Heart right ventricle (tissue), 16 donors: Measurements from ENCODE around the gene ABCA12. TPM values are rescaled to one million over a fixed set of nuclear protein-coding genes. Genes with fewer than 3 reads are reported as not detected.

Source experiments
- ATAC-seq, 8 donors: fragments of 200-7000 bp; cut with Tn5 transposase; one replicate each; pipeline ENCODE4 v1.9.1; 2020; ENCODE audit warnings: mild to moderate bottlenecking in 8 of 8, moderate library complexity in 8 of 8, moderate number of reproducible peaks in 1 of 8
- DNase-seq, 2 donors: peaks; one replicate each; pipeline ENCODE4 v3.0.0-alpha.2; 2020
- H3K27ac ChIP-seq, 10 donors: fragments of 200-600 bp; sonication (generic) in 2 of 10; one replicate each; pipeline versions ENCODE4 v1.5.0 to v1.8.0; 2020 to 2022; ENCODE audit warnings: mild to moderate bottlenecking in 3 of 10
- H3K27me3 ChIP-seq, 7 donors: fragments of 200-600 bp; one replicate each; pipeline ENCODE4 v1.8.0; 2021 to 2022; ENCODE audit warnings: mild to moderate bottlenecking in 2 of 7
- H3K36me3 ChIP-seq, 9 donors: fragments of 200-600 bp; sonication (generic) in 1 of 9; one replicate each; pipeline versions ENCODE4 v1.5.0 to v1.8.0; 2020 to 2022; ENCODE audit warnings: mild to moderate bottlenecking in 2 of 9
- H3K4me1 ChIP-seq, 9 donors: fragments of 200-600 bp; sonication (generic) in 1 of 9; one replicate each; pipeline versions ENCODE4 v1.5.0 to v1.8.0; 2020 to 2022; ENCODE audit warnings: mild to moderate bottlenecking in 4 of 9
- H3K4me3 ChIP-seq, 10 donors: fragments of 200-600 bp; sonication (generic) in 2 of 10; one replicate each; pipeline versions ENCODE4 v1.5.0 to v1.8.0; 2020 to 2022; ENCODE audit warnings: mild to moderate bottlenecking in 7 of 10, moderate library complexity in 2 of 10
- H3K9me3 ChIP-seq, 11 donors: fragments of 200-600 bp in 10 of 11; sonication (generic) in 2 of 11; one replicate each; pipeline versions ENCODE4 v1.5.0 to v1.8.0; 2013 to 2022; ENCODE audit warnings: mild to moderate bottlenecking in 2 of 11, control low read depth in 1 of 11, moderate library complexity in 1 of 11
- CTCF ChIP-seq, 9 donors: fragments of 200-600 bp; sonication (generic) in 2 of 9; IDR thresholded peaks; one replicate each; pipeline versions ENCODE4 v1.5.0 to v1.8.0; 2021 to 2022; ENCODE audit warnings: antibody characterized with exemption in 9 of 9, mild to moderate bottlenecking in 5 of 9, moderate library complexity in 1 of 9
- WGBS, 2 donors: extraction: QIAGEN DNeasy Blood & Tissue Kit; methylation state at CpG; one replicate each; pipeline ENCODE4 v1.1.7; 2013; ENCODE audit warnings: inconsistent platforms in 1 of 2; 5-methylcytosine and 5-hydroxymethylcytosine counted together
- intact Hi-C, 10 donors: fragments of 100-400 bp; cut with DNase I; formaldehyde crosslinking; loops; one replicate each; pipeline versions ENCODE4 v1.11.1 to v1.14.2; 2022
- polyA plus RNA-seq, 2 donors: library from polyadenylated mRNA; stranded (reverse); fragments of 200-250 nt; gene quantifications; one replicate each; pipeline ENCODE4 v1.2.3, GENCODE V29; 2013
- total RNA-seq, 10 donors: library from RNA; stranded (reverse); fragmentation: NEBNext Ultra II Directional in 3 of 10; extraction: Animal tissue kit (Norgen Biotek cat#: 25700) in 3 of 10; gene quantifications; one replicate each; pipeline versions ENCODE4 v1.2.1 to v1.2.4, GENCODE V29; 2021 to 2023
- donor health status: Arrhythmogenic right ventricular cardiomyopathy.
- donor health status: ischemic (EF 13 %, LVEDD 7.1; RV severe dilation, severe dysfunction).
- donor health status: healthy with polysubstance abuse.
- donor health status: DM: no; HTN: yes; CAD: no.
- donor health status: DM: no; HTN: no; CAD: no.
- donor health status: ischemic (EF 25% LVEDD 6.9; RV normal size, moderate dysfunction).
- donor health status: ischemic (EF 25% LVEDD 5.7; RV mildly dilated, moderate dysfunction).
- donor health status: healthy.
- donor health status: DM: yes; HTN: yes; CAD: no.
- donor health status: Ischemic cardiomyopathy.
- donor health status: ischemic (EF 35%, LVEDD 5.7; RV mildly dilated, moderate dysfunction).
- donor health status: nonischemic (EF 11% LVEDD 7.7; RV severe dilation, severe dysfunction).
- donor health status: DM: yes; HTN: yes; CAD: no.
- donor health status: PGD.
- donor health status: ischemic (EF 29% LVEDD 5.4; RV normal size, mild dysfunction).
- donor health status: nonischemic (EF 23%, LVEDD 6.1; RV moderate dilation, normal function).

ABCA12 gene
- total and polyA plus RNA-seq, 12 donors: 0.02 TPM; not detected in 11

DNA sequence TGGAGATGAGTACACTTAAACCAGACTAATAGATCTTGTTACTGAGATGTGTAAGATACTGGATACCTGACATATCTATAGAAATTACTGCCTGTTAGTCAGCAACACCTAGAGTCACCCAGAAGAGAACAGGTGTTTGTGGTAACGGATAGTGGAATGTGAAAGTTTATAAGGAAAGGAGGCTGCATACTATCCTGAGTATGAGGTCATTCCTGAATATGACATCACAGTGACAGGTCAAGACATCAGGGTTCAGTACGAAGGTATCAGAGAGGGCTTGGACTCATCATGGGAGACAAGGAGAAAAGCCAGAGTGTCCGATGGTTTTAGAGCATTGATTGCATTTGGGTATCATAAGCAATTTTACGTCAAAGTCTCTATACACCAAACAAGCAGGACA is 55.3 kb downstream of the ABCA12 start:
- no peaks in the 10 kb centered on the region for H3K27me3 ChIP-seq
- no peak for TF ChIP-seq CTCF (IDR thresholded peaks at IDR 0.05)
- ATAC-seq (no peak), DNase-seq (no peak)
- H3K9me3 ChIP-seq: no peaks in the 10 kb centered on the region
- H3K36me3 ChIP-seq: no peaks in the 10 kb centered on the region
- intact Hi-C loops: no loop called here
- no peak overlapping the region for H3K4me3 ChIP-seq
- H3K27ac ChIP-seq: no peak overlapping the region
- 82 to 91% methylated on average over 4 of the region's 4 CpGs for WGBS, 2 donors
- H3K4me1 ChIP-seq: no peaks in the 10 kb centered on the region

DNA sequence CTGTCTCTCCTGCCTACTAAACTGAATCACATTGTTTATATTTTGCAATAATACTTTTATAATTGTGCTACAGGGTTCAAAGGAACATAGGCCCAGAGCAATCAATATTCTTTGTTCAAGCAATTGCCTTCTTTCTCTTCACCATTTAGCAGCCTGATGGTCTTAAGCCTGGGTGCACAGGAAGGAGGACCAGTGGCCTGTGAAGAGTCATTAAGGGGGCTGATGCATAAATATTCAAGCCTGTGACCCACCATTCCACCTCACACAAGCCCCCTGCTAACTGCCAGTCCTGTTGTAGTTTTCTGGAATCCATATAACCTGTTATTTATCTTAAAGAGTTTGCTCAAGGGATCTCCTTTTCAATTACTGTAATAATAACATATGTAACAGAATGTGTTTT is 56.0 kb downstream of the ABCA12 start:
- H3K9me3 ChIP-seq: no peaks in the 10 kb centered on the region
- H3K27me3 ChIP-seq: no peaks in the 10 kb centered on the region
- no peak for ATAC-seq
- no peak overlapping the region for H3K4me3 ChIP-seq
- no peak for DNase-seq
- no peaks in the 10 kb centered on the region for H3K36me3 ChIP-seq
- H3K27ac ChIP-seq: no peak overlapping the region
- no peak for TF ChIP-seq CTCF (IDR thresholded peaks at IDR 0.05)
- H3K4me1 ChIP-seq: no peaks in the 10 kb centered on the region
- intact Hi-C loops: no loop called here

DNA sequence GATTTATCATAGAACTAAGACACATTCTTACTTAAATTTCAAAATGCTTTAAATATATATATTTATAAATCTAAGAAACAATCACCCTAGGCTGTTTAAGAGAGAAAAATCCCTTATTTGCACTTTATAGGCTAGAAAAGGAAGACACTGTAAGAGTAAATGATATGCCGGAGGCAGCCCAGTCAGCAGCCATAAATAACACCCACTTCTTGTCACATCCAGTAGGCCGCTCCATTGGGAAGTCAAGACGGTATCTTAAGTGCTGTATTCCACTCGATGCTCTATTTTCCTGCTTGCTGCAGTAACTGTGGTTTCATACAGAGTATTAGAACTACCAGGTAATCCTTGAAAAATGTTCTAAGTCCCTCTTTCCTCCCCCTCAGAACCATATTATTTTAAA is 57.9 kb downstream of the ABCA12 start:
- ATAC-seq (no peak), DNase-seq (no peak)
- intact Hi-C loops: no loop called here
- no peak for TF ChIP-seq CTCF (IDR thresholded peaks at IDR 0.05)
- Histone ChIP-seq H3K4me1 (no peaks in the 10 kb centered on the region), H3K9me3 (no peaks in the 10 kb centered on the region), H3K36me3 (no peaks in the 10 kb centered on the region), H3K4me3 (no peak overlapping the region), H3K27me3 (no peaks in the 10 kb centered on the region), H3K27ac (no peak overlapping the region)
- 62% methylated on average over 4 of the region's 4 CpGs for WGBS, 2 donors

DNA sequence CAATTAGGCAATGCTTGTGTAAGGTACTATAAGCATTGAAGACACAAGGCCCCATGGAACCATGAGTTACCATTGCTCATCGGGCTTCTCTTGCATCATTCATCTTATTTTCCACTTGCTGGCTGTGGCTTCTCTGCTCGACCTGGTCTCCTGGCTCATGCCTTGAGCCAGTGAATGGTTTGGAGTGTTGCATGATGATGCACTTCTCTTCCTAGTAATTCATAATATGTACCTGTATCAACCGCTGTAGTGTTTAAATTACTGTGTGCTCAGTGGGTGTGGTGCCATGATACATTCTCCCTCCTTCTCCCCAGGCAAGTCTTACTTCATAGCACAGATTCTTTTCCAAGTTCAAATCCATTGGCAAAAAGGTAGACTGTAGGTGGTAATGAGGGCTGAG is 66.8 kb downstream of the ABCA12 start:
- H3K9me3 ChIP-seq: no peaks in the 10 kb centered on the region
- WGBS, 2 donors: 77 to 81% methylated on average over 3 of the region's 3 CpGs
- no peak for ATAC-seq
- intact Hi-C loops: no loop called here
- H3K27me3 ChIP-seq: no peaks in the 10 kb centered on the region
- H3K36me3 ChIP-seq: no peaks in the 10 kb centered on the region
- DNase-seq: no peak
- no peak overlapping the region for H3K4me3 ChIP-seq
- no peak overlapping the region for H3K27ac ChIP-seq
- TF ChIP-seq CTCF (IDR thresholded peaks at IDR 0.05): no peak
- H3K4me1 ChIP-seq: no peaks in the 10 kb centered on the region

DNA sequence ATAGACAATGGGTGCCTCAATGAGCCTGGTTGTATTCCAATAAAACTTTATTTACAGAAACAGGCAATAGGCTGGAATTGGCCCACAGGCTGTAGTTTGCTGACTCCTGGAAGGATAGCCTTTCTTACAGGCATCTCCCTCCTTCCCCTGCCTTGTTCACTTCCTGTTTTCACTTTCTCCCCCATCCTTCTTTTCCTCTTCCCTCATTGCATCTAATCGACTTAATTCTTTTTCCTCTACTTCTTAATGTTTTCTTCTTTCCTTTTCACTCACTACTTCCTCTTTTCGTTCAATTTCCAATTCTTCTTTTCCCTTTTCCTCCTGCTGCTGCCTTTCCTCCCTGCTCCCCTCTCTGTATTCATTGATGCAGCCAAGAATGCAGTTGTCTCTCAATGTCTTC is 70.0 kb downstream of the ABCA12 start:
- no peak for DNase-seq
- Histone ChIP-seq H3K27ac (no peak overlapping the region), H3K4me3 (no peak overlapping the region), H3K4me1 (no peaks in the 10 kb centered on the region), H3K36me3 (no peaks in the 10 kb centered on the region), H3K27me3 (no peaks in the 10 kb centered on the region), H3K9me3 (no peaks in the 10 kb centered on the region)
- ATAC-seq: no peak
- no peak for TF ChIP-seq CTCF (IDR thresholded peaks at IDR 0.05)
- 69 to 70% methylated on average over 2 of the region's 2 CpGs for WGBS, 2 donors
- intact Hi-C loops: no loop called here
